Vagina (tissue), 2 donors: ENCODE measurements around the gene USP21.

Source experiments
- CTCF ChIP-seq, 3 experiments: fragments of 450-650 bp in 2 of 3; fragments of 200-600 bp in 1 of 3; sonication (generic) in 1 of 3; IDR thresholded peaks; one replicate each; pipeline ENCODE4 v1.5.1; 2017 to 2019; ENCODE audit warnings: antibody characterized with exemption in 3 of 3, mild to moderate bottlenecking in 2 of 3, moderate library complexity in 2 of 3
- POLR2A ChIP-seq, 2 donors: fragments of 450-650 bp; IDR thresholded peaks; one replicate each; pipeline ENCODE4 v1.6.1; 2017; ENCODE audit warnings: antibody characterized with exemption in 2 of 2, mild to moderate bottlenecking in 2 of 2, moderate library complexity in 2 of 2
- POLR2AphosphoS5 ChIP-seq, 2 donors: sonication (generic); formaldehyde crosslinking; IDR thresholded peaks; one replicate each; pipeline ENCODE4 v1.9.0; 2017; ENCODE audit warnings: antibody characterized with exemption in 2 of 2, mild to moderate bottlenecking in 2 of 2, low read depth in 1 of 2; ENCODE audit not compliant: insufficient read depth in 1 of 2

- TF ChIP-seq CTCF (IDR thresholded peaks at IDR 0.05) (no peak), POLR2A (IDR thresholded peaks at IDR 0.05) (no peak), POLR2AphosphoS5 (IDR thresholded peaks at IDR 0.05; ENCODE audit: insufficient read depth in 1 of 2, low read depth in 1 of 2) (no peak)
Observed at GRCh38 chr1:161172776-161173376, 13.6 kb downstream of the USP21 start.
